HL-60 (cell line): Measurements from ENCODE around the gene TRIM40.

Experiments used
- REST ChIP-seq: IDR thresholded peaks from 2 replicates; pipeline ENCODE4 v1.6.1; 2012; ENCODE audit warnings: low read depth; ENCODE audit not compliant: insufficient replicate concordance
- TF ChIP-seq, protein P1 (sequence below): IDR thresholded peaks from one replicate; pipeline ENCODE4 v1.5.1; 2011; ENCODE audit warnings: low read length, control low read depth, inconsistent platforms; ENCODE audit not compliant: insufficient read depth

DNA sequence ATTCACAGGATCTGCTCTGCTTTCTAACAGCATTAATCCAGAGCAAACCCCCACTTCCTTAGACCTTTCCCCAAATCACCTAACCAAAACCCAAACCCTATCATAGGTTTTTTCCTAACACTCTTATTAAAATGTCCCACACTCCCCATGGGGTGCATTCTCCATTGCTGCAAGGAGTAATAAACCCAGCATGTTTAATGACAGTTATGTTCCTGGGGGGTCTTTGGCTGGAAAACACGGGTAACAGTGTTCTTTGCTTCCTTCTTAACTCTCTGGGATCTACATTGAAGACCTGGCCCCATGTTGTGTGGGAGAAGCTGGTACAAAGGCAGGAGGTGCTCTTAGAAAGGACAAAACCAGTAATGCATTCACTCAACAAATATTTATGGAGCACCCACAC, 39.1 kb upstream of the TRIM40 start:
- TF ChIP-seq, protein P1, sequence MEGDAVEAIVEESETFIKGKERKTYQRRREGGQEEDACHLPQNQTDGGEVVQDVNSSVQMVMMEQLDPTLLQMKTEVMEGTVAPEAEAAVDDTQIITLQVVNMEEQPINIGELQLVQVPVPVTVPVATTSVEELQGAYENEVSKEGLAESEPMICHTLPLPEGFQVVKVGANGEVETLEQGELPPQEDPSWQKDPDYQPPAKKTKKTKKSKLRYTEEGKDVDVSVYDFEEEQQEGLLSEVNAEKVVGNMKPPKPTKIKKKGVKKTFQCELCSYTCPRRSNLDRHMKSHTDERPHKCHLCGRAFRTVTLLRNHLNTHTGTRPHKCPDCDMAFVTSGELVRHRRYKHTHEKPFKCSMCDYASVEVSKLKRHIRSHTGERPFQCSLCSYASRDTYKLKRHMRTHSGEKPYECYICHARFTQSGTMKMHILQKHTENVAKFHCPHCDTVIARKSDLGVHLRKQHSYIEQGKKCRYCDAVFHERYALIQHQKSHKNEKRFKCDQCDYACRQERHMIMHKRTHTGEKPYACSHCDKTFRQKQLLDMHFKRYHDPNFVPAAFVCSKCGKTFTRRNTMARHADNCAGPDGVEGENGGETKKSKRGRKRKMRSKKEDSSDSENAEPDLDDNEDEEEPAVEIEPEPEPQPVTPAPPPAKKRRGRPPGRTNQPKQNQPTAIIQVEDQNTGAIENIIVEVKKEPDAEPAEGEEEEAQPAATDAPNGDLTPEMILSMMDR, result no peak
- TF ChIP-seq REST, result no peak
